LoVo (cell line): ENCODE measurements around the gene SLC9A9.

Experiments
- DNase-seq: peaks from one replicate; pipeline ENCODE4 v3.0.0-alpha.2; 2016; ENCODE audit warnings: low spot score

SLC9A9 gene

GRCh38 chr3:143217283-143217682 lies 631.0 kb downstream of the SLC9A9 start:
- no peak for DNase-seq

- no peak for DNase-seq
Measured at GRCh38 chr3:143216709-143217182, 631.5 kb downstream of the SLC9A9 start.
